HL-60 (cell line): ENCODE data around the gene ISCU.

Experiments
- DNase-seq, 2 experiments: peaks; one replicate each; pipeline ENCODE4 v3.0.0-alpha.2; 2010 to 2020; ENCODE audit warnings: low read depth in 1 of 2, low spot score in 1 of 2
- H3K27ac ChIP-seq: fragments of 250-450 bp; sonication (Bioruptor Pico); replicated peaks from 2 replicates; pipeline ENCODE4 v1.5.1; 2020; ENCODE audit warnings: mild to moderate bottlenecking, moderate library complexity
- H3K27me3 ChIP-seq: fragments of 250-450 bp; sonication (Bioruptor Pico); 2 replicates; pipeline ENCODE4 v1.5.1; 2021; ENCODE audit warnings: mild to moderate bottlenecking, moderate library complexity; ENCODE audit not compliant: insufficient read depth, poor library complexity, severe bottlenecking
- H3K4me3 ChIP-seq: replicated peaks from 2 replicates; pipeline ENCODE4 v1.5.1; 2011; ENCODE audit warnings: mild to moderate bottlenecking, control low read depth, low read length; ENCODE audit not compliant: insufficient read depth
- GABPA ChIP-seq: IDR thresholded peaks from 2 replicates; pipeline ENCODE4 v1.6.1; 2012; ENCODE audit warnings: low read depth
- POLR2AphosphoS5 ChIP-seq: IDR thresholded peaks from 2 replicates; pipeline ENCODE4 v1.6.1; 2012; ENCODE audit warnings: low read depth
- SPI1 ChIP-seq: IDR thresholded peaks from 2 replicates; pipeline ENCODE4 v1.6.1; 2012; ENCODE audit warnings: low read depth, mild to moderate bottlenecking, borderline replicate concordance
- TF ChIP-seq, protein P1 (sequence below): IDR thresholded peaks from one replicate; pipeline ENCODE4 v1.5.1; 2011; ENCODE audit warnings: low read length, control low read depth, inconsistent platforms; ENCODE audit not compliant: insufficient read depth
- TF ChIP-seq, protein P2 (sequence below): IDR thresholded peaks from 2 replicates; pipeline ENCODE4 v1.6.1; 2012; ENCODE audit warnings: low read depth; ENCODE audit not compliant: insufficient replicate concordance

Gene ISCU

DNA sequence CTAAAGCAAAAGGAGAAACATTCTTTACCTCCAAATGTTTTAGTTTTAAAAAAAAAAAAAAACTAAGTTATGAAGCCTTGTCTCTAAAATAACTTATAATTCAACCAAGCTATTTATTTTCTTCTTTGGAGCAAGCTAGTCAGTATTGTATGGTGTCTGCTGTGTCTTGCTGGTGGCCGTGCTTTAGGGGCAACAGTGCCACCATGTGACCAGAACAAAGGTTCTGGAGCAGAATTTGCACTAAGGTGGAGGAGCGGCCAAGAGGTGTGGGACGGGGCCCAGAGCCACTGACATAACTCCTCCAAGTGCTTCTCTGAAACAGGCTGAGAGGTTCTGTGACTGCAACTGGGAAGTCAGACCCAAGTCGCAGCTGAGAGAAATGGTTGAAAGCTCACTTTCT is 42.8 kb upstream of the ISCU start:
- H3K4me3 ChIP-seq: no peak overlapping the region
- no peaks in the 10 kb centered on the region for H3K27me3 ChIP-seq
- no peak overlapping the region for H3K27ac ChIP-seq
- TF ChIP-seq, protein P1, sequence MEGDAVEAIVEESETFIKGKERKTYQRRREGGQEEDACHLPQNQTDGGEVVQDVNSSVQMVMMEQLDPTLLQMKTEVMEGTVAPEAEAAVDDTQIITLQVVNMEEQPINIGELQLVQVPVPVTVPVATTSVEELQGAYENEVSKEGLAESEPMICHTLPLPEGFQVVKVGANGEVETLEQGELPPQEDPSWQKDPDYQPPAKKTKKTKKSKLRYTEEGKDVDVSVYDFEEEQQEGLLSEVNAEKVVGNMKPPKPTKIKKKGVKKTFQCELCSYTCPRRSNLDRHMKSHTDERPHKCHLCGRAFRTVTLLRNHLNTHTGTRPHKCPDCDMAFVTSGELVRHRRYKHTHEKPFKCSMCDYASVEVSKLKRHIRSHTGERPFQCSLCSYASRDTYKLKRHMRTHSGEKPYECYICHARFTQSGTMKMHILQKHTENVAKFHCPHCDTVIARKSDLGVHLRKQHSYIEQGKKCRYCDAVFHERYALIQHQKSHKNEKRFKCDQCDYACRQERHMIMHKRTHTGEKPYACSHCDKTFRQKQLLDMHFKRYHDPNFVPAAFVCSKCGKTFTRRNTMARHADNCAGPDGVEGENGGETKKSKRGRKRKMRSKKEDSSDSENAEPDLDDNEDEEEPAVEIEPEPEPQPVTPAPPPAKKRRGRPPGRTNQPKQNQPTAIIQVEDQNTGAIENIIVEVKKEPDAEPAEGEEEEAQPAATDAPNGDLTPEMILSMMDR: no peak
- TF ChIP-seq GABPA (no peak), SPI1 (no peak), POLR2AphosphoS5 (no peak)
- TF ChIP-seq, protein P2, sequence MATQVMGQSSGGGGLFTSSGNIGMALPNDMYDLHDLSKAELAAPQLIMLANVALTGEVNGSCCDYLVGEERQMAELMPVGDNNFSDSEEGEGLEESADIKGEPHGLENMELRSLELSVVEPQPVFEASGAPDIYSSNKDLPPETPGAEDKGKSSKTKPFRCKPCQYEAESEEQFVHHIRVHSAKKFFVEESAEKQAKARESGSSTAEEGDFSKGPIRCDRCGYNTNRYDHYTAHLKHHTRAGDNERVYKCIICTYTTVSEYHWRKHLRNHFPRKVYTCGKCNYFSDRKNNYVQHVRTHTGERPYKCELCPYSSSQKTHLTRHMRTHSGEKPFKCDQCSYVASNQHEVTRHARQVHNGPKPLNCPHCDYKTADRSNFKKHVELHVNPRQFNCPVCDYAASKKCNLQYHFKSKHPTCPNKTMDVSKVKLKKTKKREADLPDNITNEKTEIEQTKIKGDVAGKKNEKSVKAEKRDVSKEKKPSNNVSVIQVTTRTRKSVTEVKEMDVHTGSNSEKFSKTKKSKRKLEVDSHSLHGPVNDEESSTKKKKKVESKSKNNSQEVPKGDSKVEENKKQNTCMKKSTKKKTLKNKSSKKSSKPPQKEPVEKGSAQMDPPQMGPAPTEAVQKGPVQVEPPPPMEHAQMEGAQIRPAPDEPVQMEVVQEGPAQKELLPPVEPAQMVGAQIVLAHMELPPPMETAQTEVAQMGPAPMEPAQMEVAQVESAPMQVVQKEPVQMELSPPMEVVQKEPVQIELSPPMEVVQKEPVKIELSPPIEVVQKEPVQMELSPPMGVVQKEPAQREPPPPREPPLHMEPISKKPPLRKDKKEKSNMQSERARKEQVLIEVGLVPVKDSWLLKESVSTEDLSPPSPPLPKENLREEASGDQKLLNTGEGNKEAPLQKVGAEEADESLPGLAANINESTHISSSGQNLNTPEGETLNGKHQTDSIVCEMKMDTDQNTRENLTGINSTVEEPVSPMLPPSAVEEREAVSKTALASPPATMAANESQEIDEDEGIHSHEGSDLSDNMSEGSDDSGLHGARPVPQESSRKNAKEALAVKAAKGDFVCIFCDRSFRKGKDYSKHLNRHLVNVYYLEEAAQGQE: no peak
- no peak for DNase-seq

DNA sequence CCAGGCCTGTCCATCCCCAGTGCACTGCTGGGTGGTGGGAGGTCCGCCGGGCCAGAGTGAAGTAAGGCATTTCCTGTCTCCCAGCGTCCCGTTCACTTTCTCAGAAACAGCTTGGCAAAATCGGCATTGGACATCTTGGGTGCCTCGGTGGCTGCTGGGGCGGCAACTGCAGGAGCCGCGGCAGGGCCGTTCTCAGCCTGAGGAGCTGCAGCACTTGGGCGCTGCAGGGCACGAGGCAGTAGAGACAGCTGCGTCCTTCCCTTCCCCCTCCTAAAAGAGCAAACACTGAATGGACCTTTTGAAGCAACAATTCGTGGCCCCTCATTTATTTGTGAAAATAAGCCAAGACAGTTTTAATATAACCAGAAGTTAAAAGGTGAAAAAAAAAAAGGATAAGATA is 39.0 kb upstream of the ISCU start:
- Histone ChIP-seq H3K27ac (no peak overlapping the region), H3K27me3 (no peaks in the 10 kb centered on the region), H3K4me3 (no peak overlapping the region)
- DNase-seq: no peak
- TF ChIP-seq, protein P2: no peak
- TF ChIP-seq, protein P1: no peak
- no peak for TF ChIP-seq SPI1
- no peak for TF ChIP-seq GABPA
- TF ChIP-seq POLR2AphosphoS5: no peak

DNA sequence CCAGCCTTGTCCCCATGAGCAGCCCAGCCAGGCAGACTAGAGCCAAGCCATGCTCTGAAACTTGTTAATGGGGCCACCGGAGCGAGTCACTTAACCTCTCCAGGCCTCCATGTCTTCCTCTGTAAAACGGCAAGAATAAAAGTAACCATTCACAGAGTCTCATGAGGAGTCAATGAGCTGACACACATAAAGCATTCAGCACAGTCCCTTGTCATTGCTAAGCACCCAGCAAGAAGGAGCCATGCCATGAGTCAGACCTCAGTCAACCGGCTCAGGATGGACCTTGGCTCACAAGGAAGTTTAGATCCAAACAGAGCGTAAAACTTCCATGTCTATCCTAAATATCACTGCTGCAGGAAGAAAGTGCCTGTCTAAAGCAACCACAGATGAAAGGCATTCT is 36.7 kb upstream of the ISCU start:
- Histone ChIP-seq H3K27me3 (no peaks in the 10 kb centered on the region), H3K4me3 (no peak overlapping the region), H3K27ac (no peak overlapping the region)
- TF ChIP-seq SPI1 (no peak), GABPA (no peak), POLR2AphosphoS5 (no peak)
- TF ChIP-seq, protein P2: no peak
- TF ChIP-seq, protein P1: no peak
- DNase-seq: no peak
